ENCODE results near the gene HPCAL4.

HPCAL4 gene

DNA sequence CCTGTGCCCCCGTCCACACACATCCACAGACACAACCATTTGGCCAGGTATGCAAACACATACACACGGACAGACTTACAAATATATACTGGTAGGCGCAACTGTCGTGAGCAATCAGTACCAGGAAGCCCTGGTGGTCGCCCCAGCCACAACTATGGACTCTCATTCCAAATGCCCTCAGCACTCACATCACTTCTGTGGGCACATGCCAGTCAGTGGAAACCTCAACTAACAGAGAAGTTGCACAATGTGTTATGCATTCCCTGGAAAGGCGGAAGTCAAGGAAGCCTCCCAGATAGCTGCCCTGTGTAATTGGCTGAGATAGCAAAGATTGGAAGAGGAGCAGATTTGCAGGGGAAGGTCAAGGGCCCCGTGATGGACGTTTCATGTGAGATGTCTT lies 50.4 kb downstream of the HPCAL4 start:
- DNase-seq (ENCODE audit: insufficient read length, low spot score) (no peak), FAIRE-seq (no peak)
- TF ChIP-seq, protein P1, sequence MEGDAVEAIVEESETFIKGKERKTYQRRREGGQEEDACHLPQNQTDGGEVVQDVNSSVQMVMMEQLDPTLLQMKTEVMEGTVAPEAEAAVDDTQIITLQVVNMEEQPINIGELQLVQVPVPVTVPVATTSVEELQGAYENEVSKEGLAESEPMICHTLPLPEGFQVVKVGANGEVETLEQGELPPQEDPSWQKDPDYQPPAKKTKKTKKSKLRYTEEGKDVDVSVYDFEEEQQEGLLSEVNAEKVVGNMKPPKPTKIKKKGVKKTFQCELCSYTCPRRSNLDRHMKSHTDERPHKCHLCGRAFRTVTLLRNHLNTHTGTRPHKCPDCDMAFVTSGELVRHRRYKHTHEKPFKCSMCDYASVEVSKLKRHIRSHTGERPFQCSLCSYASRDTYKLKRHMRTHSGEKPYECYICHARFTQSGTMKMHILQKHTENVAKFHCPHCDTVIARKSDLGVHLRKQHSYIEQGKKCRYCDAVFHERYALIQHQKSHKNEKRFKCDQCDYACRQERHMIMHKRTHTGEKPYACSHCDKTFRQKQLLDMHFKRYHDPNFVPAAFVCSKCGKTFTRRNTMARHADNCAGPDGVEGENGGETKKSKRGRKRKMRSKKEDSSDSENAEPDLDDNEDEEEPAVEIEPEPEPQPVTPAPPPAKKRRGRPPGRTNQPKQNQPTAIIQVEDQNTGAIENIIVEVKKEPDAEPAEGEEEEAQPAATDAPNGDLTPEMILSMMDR (IDR thresholded peaks at IDR 0.05; ENCODE audit: insufficient read depth, missing control alignments) = no peak

DNA sequence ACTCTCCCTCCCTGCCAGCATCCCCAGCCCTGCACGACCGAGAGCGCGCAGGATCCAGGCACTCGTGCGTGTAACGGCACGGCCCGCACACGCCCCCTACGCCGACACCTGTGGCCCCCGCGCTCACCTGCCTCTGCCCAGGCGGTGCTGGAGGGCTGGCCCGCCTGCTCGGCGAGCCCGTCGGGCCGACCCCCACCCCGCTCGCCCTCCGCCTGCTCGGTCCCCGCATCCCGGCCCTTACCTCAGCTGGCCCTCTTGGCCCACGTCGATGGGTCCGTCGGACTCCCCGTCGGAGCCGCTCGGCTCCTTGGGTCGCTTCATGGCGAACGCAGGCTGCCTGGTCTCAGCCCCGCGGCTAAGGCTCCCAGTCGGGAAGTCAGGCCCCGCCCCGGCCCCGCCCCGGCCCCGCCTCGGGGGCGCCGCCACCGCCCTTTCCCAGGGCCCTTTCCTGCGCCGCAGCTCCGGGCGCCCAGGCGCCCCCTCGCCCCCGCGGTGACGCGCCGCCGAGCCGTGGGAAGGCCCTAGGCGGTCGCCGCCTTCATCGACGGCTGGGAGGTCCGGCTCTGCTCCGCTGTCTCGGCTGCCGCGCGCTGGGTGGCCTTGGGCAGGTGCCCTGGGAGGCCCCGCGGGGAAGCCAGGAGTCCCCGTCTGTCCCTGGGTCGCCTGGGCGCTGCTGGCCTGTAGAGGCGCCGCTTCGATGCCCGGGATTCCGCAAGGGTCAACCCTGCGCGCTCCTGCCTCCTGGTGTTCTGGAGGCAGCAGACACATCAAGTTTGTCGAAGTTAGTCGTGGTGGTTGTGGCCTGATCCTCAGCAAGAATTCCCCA lies 51.7 kb downstream of the HPCAL4 start, which contains the start of gene HEYL:
HEYL (minus strand) TSS at position 339 of the 826 bp plus-strand sequence; CDS start at position 321, 18 bp downstream.
- TF ChIP-seq, protein P1 (IDR thresholded peaks at IDR 0.05; ENCODE audit: insufficient read depth, missing control alignments) = peak; percentile 42
- no peak for FAIRE-seq
- peak; percentile 76 for DNase-seq (ENCODE audit: insufficient read length, low spot score)

DNA sequence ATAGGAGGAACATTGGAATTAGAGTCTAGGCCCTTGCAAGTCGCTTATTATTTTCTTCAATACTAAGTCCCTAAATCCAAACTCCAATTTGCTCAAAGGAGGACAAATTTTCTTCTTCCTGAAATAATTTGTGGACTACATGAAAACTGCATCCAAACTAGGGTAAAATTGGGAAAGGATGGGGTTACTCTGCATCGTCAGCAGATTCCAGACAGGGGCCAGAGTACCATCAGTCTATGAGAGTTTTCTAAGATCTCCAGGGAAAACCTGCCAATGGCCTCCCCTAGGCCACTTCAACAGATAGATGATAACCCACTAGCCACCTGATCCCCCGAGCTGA lies 52.3 kb downstream of the HPCAL4 start:
- DNase-seq (ENCODE audit: insufficient read length, low spot score) (no peak), FAIRE-seq (no peak)
- TF ChIP-seq, protein P1 (IDR thresholded peaks at IDR 0.05; ENCODE audit: insufficient read depth, missing control alignments) = no peak

DNA sequence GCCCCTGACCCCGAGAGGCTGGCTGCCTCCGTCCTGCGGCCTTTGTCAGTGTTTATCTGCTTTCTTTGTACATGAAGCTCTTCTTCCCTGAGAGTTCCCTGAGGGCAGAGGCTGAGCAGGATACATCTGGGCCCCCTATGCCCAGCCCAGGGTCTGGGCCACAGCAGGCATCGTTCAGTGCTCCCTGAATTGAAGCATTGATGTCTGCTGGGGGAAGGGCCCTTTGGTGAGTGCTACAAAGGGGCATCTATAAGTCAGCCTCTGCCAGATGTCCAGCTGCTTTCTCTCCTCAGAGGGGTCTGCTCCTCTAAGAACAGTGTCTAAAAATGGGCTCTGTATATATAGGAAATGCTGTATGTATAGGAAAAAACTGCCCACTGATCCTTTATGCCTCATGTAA lies 53.9 kb downstream of the HPCAL4 start:
- no peak for FAIRE-seq
- DNase-seq (ENCODE audit: insufficient read length, low spot score) = no peak
- TF ChIP-seq, protein P1 (IDR thresholded peaks at IDR 0.05; ENCODE audit: insufficient read depth, missing control alignments) = no peak

DNA sequence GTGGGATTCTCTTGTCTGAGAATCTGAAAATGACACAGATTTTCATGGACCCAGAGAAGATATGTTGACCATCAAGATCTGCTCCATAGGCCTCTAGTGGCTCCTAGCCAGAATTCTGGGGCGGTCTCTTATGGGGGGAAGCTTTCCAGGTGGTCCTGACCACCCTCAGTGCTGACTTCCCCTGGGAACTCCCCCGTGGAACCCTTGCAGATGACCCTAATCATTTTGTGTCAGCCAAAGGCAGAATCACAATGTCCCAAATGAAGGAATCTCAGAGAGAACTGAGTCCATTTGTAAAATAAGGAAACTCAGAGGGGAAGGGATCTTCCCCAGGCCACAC lies 55.4 kb downstream of the HPCAL4 start:
- TF ChIP-seq, protein P1 (IDR thresholded peaks at IDR 0.05; ENCODE audit: insufficient read depth, missing control alignments) = no peak
- no peak for DNase-seq (ENCODE audit: insufficient read length, low spot score)
- no peak for FAIRE-seq

DNA sequence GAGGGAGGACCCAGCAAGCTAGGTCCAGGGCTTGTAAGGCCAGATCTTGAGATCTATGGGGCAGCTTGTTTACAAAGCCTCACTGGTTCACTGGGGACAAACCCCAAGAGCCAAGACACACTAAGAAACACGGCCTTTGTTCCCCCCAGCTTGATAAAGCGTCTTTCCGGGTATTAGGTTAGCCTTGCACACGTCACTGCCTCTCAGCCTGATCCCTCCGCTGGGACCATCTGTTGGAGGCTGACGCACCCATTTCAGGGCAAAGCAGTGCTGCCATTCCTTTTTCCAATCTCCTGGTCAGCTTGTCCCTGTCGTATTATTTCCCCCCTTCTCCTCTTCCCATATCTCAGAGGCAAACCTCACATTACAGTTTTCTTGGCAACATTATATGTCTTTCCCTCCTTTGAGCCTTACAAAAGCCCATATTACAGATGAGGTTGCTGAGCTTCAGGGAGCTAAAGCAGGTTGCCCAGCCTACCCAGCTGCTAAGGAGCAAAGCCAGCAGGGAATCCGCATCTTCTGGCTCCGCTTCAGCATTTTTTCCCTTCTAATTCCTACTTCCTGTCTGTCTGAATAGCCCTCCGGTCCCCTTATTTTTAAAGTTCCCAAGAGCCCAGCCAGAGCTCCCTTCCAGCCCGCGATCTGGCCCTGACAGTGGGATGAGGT lies 55.9 kb downstream of the HPCAL4 start:
- FAIRE-seq (peak; percentile 87), DNase-seq (ENCODE audit: insufficient read length, low spot score) (peak; percentile 85)
- TF ChIP-seq, protein P1 (IDR thresholded peaks at IDR 0.05; ENCODE audit: insufficient read depth, missing control alignments) = no peak

DNA sequence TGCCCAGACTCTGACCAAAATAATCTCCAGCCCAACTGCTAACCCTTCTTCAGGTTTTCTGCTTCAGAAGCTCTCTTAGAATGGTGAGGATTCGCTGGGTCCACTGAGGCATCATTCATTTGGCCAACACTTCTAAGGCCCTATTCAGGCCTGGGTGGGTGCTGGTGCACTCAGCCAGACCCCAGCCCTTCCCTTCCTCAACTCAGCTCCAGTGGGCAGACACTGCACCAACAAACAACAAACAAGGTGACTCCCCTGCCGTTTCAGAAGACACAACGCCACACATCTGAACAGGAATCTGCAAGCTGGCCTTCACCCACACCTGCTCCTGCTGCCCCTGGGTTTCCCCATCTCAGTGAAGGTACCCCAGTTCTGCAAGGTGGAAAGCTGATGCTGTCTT lies 57.8 kb downstream of the HPCAL4 start:
- no peak for FAIRE-seq
- DNase-seq (ENCODE audit: insufficient read length, low spot score) = no peak

More for the DNA sequence above, 57.8 kb downstream of the HPCAL4 start:
- TF ChIP-seq, protein P1 (IDR thresholded peaks at IDR 0.05; ENCODE audit: insufficient read depth, missing control alignments) = no peak
